NCI-H748 (cell line): ENCODE results near the gene OCLN.
A peak's percentile ranks its signal among the peaks of the same experiment; 100 is the strongest.
"Not testable (repeated sequence)": the region's sequence is repeated elsewhere in the genome, so short reads cannot be mapped to it uniquely, and the experiment has no call there.

Experiments used
- DNase-seq: peaks from one replicate; lab custom pipeline; 2025; ENCODE audit not compliant: unreplicated experiment; lab: John Stamatoyannopoulos, UW

The OCLN gene, protein sequence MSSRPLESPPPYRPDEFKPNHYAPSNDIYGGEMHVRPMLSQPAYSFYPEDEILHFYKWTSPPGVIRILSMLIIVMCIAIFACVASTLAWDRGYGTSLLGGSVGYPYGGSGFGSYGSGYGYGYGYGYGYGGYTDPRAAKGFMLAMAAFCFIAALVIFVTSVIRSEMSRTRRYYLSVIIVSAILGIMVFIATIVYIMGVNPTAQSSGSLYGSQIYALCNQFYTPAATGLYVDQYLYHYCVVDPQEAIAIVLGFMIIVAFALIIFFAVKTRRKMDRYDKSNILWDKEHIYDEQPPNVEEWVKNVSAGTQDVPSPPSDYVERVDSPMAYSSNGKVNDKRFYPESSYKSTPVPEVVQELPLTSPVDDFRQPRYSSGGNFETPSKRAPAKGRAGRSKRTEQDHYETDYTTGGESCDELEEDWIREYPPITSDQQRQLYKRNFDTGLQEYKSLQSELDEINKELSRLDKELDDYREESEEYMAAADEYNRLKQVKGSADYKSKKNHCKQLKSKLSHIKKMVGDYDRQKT

DNA sequence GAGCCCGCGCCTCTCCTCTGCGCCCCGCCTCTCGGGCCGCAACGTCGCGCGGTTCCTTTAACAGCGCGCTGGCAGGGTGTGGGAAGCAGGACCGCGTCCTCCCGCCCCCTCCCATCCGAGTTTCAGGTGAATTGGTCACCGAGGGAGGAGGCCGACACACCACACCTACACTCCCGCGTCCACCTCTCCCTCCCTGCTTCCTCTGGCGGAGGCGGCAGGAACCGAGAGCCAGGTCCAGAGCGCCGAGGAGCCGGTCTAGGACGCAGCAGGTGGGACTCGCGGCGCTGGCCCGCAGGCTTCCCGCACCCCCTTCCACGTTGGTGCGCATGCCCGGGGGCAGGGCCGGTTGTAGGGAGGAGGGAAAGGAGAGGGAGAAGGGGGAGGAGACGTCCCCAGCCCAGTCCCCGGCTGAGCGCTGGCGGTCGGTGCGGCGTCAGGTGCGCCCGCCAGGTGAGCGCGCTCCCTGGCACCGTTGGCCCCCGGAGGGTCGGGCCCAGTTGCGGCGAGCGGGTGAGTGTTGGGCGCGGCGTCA lies at the start of gene OCLN:
Gene OCLN (plus strand): TSS at position 400 of the 532 bp plus-strand sequence. CDS start 11,455 bp downstream, outside the sequence.
- peak; percentile 92 for DNase-seq

DNA sequence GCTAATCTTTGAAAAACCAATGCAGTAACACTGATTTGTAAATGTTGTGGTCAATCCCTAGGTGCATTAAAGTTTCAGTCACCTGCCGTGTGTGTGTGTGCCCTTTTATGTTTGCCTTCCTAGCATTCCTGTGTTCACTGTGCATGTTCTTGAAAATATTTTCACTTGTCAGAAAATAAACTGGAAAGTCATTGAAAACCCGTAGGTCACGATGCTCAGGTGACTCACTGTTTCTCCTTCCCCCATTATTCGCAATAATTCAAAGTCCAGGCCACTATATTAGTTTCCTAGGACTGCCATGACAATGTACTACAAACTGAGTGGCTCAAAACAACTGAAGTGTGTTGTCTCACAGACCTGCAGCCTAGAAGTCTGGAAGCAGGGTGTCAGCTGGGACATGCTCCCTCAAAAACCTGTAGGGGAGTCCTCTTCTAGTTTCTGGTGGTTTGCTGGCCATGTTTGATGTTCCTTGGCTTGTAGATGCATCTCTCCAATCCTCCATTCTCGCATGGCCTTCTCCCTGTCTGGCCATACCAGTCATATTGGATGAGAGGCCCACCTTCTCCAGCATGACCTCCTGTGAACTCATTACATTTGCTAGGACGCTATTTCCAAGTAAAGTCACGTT lies 48.3 kb upstream of the OCLN start:
- DNase-seq: no peak

DNA sequence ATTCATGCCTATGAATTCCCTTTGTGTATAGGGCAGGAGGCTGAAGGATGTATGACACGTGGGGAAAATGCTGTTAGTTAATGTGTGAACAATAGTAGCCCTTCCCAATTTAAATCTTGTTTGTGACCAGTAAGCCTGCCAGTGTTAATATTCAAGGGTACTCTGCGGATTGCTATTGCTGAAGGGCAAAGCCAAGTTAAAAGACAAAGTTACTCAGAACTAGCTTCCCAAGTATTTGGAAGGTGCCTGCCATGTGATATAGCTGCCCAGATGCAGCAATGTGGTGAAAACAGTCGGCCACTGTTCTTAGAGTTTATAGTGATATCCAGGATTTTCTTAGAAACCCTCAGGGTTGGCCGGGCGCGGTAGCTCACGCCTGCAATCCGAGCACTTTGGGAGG lies 43.1 kb upstream of the OCLN start:
- no peak for DNase-seq

DNA sequence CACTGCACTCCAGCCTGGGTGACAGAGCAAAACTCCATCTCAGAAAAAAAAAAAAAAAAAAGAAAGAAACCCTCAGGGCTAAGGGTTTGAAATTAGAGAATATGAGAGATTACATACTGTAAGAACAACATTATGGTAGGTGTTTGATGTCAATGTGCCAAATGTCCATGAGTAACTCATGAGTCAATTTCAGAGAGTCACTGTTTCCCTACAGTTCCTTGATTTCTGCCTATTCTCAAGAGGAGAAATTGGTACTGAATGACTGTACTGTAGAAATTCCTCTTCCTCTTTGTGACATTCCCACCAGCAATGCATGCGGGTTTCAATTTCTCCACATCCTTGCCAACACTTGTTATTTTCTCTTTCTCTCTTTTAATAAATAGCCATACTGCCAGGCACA lies 42.5 kb upstream of the OCLN start:
- no peak for DNase-seq

DNA sequence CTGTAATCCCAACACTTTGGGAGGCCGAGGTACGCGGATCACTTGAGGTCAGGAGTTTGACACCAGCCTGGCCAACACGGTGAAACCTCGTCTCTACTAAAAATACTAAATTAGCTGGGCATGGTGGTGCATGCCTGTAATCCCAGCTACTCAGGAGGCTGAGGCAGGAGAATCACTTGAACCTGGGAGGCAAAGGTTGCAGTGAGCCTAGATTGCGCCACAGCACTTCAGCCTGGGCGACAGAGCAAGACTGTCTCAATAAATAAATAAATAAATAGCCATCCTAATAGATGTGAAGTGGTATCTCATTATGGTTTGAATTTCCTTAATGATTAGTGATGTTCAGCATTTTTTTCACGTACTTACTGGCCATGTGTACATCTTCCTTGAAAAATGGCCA lies 42.1 kb upstream of the OCLN start:
- not testable (repeated sequence) for DNase-seq

DNA sequence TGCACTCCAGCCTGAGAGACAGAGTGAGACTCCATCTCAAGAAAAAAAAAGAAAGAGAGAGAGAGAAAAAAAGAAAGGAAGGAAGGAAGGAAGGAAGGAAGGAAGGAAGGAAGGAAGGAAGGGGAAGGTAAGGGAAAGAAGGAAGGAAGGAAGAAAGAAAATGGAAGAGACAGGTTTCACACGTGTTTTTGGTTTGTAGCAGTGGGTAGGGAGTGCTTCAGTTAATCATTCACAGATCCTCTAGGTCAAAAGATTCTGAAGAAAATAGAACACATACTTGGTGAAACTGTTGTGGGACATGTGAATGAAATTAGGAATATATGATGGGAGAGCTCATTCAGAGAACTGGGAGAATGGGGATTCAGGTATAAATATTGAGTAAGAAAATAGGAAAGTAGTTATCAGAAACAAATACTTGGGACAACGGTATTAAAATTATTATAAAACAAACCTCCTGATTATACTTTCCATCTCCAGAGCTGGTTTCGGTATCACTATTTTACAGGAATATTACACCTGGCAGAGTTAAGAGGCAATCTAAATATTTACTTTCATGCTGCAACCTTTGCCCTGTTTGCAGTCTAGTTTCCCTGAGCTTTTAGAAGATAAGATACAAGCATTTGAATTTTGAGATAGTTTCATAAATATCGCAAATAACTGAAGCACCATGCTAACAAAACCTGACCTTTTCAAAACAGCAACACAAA lies 40.5 kb upstream of the OCLN start:
- DNase-seq: no peak

DNA sequence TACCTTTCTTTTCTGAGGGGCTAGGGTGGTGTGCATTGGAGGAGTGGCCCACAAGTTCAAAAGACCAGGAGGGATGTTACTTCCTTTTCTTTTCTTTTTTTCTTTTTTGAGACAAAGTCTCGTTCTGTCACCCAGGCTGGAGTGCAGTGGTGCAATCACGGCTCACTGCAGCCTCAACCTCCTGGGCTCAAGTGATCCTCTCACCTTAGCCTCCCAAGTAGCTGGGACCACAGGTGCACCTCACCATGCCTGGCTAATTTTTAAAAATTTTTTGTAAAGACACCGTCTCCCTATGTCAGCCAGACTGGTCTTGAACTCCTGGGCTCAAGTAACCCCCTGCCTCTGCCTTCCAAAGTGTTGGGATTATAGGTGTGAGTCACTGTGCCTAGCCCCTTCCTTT lies 39.1 kb upstream of the OCLN start:
- not testable (repeated sequence) for DNase-seq

DNA sequence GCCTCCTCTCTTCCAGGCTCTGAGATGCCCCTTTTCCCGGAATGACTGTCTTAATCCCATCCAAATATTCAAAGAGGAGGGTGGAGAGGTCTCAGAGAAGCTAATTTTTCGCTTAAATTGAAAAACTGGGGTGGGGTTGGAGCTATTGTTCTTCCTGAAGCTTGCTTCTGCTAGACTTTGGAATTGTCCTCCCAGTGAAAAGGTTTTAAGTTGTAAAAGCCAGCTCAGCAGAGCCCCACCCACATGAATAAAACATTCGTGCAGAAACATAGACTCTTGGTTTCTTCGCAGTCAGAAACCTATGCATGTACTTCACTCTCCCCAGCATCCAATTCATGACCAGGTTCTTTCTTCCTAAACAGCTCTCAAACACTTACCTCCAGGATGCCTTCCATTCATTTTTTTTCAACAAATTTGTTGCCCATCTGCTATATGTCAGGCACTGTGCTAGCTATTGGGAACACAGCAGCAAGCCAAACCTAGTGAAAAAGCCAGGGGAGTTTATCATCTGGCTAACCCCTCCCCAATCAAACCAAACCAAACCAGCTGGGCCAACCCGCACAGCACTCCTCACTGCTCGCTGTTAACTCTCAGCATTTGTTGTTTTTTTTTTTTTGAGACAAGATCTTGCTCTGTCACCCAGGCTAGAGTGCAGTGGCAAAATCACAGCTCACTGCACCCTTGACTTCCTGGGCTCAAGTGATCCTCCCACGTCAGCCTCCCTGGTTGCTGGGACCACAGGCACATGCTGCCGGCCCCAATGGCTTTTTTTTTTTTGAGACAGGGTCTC lies 37.9 kb upstream of the OCLN start:
- DNase-seq: no peak

DNA sequence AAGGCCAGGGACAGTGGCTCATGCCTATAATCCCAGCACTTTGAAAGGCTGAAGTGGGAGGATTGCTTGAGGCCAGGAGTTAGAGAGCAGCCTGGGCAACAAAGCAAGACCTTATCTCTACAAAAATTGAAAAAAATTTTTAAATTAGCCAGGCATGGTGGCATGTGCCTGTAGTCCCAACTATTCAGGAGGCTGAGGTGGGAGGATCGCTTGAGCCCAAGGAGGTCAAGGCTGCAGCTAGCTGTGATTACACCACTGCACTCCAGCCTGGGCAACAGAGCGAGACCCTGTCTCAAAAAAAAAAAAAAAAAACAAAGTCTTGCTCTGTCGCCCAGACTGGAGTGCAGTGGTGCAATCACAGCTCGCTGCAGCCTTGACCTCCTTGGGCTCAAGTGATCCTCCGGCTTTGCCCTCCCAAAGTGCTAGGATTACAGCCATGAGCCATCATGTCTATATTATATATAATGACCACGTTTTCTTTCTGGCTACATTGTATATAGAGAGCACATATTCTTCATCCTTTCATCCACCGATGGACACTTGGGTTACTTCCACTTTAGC lies 37.1 kb upstream of the OCLN start:
- not testable (repeated sequence) for DNase-seq

DNA sequence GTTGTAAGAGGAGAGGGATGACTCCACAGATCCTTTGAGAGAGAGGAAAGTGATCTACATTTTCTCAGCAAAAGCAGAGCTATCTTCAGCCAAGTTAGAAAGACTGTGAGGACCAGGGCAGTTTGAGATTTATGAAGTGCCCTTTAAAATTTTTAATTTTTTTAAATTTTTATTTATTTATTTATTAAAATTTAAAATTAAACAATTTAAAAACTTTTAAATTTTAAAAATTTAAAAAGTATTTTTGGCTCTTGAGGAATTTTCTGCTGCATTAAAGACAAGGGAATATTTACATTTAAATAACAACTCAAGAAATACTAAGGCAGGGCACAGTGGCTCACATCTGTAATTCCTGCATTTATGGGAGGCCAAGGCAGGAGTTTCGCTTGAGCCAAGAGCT lies 30.4 kb upstream of the OCLN start:
- no peak for DNase-seq

DNA sequence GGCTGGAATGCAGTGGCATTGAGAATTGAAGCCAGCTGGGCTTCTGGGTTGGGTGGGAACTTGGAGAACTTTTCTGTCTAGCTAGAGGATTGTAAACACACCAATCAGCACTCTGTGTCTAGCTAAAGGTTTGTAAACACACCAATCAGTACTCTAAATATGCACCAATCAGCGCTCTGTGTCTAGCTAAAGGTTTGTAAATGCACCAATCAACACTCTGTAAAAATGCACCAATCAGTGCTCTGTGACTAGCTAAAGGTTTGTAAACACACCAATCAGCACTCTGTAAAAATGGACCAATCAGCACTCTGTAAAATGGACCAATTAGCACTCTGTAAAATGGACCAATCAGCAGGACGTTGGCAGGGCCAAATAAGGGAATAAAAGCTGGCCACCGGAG lies 26.2 kb upstream of the OCLN start:
- DNase-seq: not testable (repeated sequence)

DNA sequence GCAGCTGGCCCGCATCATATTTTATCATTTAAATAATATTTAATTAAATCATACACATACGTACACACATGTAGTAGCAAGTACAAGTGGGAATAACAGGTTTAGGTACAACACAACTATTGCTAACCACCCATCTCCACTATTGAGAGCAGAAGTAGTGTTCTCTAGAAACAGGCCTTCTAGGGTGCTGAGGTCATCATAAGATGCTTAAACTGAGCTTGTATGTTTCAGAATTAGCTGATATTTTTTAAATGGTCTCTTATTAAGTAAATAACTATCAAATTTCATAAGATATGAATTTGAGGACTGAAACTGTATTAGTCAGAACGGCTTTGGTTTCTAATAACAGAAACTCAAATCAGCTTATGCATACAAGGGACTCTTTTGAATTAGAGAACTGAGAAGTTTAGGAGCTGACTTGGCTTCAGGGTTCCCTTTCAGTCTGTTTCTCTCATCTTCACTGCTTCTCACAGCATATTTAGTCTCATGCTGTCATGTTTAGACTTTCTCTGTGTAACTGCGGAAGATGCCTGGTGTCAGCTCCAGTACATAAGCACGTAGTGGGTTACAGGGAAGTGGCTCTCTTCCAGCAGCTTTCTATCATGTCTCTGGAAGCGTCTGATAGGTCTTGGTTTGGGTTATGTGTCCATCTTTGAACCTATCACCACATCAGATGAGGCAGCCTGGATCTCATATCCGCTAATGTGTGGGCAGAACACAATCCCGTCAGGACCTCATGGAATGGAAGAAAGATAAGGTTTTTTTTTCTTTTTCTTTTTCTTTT lies 25.0 kb upstream of the OCLN start:
- DNase-seq: no peak

DNA sequence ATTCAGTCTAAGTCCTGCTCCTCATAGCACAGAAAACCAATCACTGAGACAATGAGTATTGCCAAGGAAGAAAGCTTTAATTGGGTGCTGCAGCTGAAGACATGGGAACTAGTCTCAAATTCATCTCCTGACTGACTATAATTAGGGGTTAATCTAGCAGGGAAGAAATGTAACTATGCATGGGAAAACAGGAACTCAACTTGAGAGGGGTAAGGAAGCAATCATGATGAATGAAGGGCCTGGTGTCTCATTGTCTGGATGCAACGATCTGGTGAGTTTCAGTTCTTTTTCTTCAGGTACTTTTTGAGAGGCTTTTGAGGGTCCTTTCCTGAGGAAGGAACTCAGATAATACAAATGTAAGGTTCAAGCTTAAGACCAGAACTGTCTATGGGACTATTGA lies 24.0 kb upstream of the OCLN start:
- DNase-seq: no peak

DNA sequence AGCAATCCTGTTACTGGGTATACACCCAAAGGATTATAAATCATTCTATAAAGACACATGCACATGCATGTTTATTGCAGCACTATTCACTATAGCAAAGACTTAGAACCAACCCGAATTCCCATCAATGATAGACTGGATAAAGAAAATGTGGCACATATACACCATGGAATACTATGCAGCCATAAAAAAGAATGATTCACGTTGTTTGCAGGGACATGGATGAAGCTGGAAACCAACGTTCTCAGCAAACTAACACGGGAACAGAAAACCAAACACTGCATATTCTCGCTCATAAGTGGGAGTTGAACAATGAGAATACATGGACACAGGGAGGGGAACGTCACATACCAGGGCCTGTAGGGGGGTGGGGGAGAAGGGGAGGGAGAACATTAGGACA lies 21.1 kb upstream of the OCLN start:
- DNase-seq: not testable (repeated sequence)

DNA sequence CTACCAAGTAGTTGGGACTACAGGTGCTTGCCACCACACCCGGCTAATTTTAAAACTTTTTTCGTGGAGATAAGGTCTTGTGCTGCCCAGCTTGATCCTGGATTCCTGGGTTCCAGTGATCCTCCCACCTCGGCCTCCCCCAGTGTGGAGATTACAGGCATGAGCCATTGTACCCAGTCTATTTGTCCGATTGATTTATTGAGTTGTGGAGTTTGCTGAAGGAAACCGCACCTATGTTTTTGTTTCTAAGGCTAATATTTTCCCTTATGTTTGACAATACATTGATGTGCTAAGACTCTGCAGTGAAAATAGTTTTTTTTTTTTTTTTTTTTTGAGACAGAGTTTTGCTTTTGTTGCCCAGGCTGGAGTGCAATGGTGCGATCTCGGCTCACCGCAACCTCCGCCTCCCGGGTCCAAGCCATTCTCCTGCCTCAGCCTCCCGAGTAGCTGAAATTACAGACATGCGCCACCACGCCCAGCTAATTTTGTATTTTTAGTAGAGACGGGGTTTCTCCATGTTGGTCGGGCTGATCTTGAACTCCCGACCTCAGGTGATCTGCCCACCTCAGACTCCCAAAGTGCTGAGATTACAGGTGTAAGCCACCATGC lies 20.0 kb upstream of the OCLN start:
- not testable (repeated sequence) for DNase-seq

DNA sequence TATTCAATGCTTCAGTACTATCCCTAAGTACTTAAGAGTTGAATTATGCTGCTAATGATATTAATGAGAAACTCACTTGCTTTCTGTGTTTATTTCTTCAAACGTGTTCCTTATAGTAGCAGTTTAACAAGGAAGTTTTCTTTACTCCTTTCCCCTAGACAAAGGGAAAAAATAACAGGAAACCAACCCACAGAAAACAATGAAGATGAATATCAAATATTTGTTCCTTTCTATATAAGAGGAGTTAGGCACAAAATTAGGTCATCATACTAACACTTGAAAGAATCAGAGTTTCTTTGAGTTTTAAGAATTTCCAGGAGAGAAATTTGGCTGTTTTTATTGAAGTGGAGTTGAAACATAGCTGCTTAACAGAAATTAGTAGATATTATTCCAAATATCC lies 15.4 kb upstream of the OCLN start:
- DNase-seq: no peak

DNA sequence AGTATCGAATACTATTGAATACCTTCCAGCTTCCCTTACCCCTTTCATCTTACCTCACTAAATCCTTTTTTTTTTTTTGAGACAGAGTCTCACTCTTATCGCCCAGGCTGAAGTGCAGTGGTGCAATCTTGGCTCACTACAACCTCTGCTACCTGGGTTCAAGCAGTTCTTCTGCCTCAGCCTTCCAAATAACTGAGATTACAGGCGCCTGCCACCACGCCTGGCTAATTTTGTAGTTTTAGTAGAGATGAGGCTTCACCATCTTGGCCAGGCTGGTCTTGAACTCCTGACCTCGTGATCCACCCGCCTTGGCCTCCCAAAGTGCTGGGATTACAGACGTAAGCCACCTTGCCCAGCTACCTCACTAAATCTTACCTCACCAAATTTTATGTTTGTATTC lies 14.3 kb upstream of the OCLN start:
- DNase-seq: not testable (repeated sequence)

DNA sequence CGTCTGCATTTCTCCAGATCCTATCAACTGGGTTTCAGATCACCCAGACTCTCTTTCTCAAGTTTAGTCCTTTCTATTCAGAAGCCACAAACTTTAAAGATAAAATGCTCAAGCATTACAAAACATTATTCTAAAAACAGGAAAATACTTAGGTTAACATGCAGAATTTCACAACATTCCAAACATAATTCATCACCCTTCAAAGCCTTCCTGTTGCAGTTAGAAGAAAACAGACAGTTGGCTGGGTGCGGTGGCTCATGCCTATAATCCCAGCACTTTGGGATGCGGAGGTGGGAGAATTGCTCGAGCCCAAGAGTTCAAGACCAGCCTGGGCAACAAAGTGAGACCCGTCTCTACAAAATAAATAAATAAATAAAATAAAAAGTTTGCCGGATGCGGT lies 7.7 kb upstream of the OCLN start:
- DNase-seq: no peak

DNA sequence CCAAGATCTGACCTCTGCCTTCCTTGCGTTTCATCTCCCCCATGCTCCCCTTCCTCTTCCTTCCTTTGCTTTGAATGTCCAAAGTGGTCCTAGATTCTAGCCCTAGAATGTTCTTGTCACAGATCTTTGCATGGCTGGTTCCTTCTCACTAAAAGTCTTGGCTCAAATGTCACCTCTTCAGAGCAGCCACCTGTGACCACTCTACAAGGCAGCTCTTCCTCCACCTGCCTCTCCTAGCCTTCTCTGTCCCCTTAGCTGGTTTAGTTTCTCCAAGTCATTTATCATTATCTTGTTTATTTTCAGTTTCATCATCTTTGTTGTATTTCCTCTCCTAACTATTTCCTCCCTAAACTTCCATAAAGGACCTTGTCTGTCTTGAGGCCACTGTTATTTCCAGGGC lies 7.1 kb upstream of the OCLN start:
- no peak for DNase-seq
